IMR-90 (cell line): ENCODE results near the gene PRLR.

ENCODE experiments used
- BHLHE40 ChIP-seq: fragments of 150-350 bp; IDR thresholded peaks from 2 replicates; pipeline ENCODE4 v1.6.1; 2016; ENCODE audit warnings: mild to moderate bottlenecking, low read depth, low read length
- CEBPB ChIP-seq: IDR thresholded peaks from 2 replicates; pipeline ENCODE4 v1.6.1; 2012; ENCODE audit warnings: low read depth, low read length, improper control_type of control experiment
- CTCF ChIP-seq: conservative IDR thresholded peaks from 2 replicates; pipeline ENCODE4 v1.5.1; 2012; ENCODE audit warnings: mild to moderate bottlenecking, low read depth, low read length, improper control_type of control experiment
- ELK1 ChIP-seq: fragments of 150-350 bp; IDR thresholded peaks from 2 replicates; pipeline ENCODE4 v1.6.1; 2016; ENCODE audit warnings: low read depth, mild to moderate bottlenecking, low read length, moderate library complexity, borderline replicate concordance
- FOS ChIP-seq: fragments of 150-350 bp; IDR thresholded peaks from 2 replicates; pipeline ENCODE4 v1.6.1; 2016; ENCODE audit warnings: low read depth, low read length
- MXI1 ChIP-seq: IDR thresholded peaks from 2 replicates; pipeline ENCODE4 v1.6.1; 2012; ENCODE audit warnings: low read depth, mild to moderate bottlenecking, low read length, moderate library complexity, borderline replicate concordance
- POLR2A ChIP-seq: IDR thresholded peaks from 2 replicates; pipeline ENCODE4 v1.6.1; 2012; ENCODE audit warnings: mild to moderate bottlenecking, low read depth, low read length
- RAD21 ChIP-seq: IDR thresholded peaks from 2 replicates; pipeline ENCODE4 v1.6.1; 2012; ENCODE audit warnings: low read length, improper control_type of control experiment
- RFX5 ChIP-seq: IDR thresholded peaks from 2 replicates; pipeline ENCODE4 v1.8.0; 2012; ENCODE audit warnings: low read depth, mild to moderate bottlenecking, low read length, moderate library complexity
- SMC3 ChIP-seq: fragments of 150-350 bp; IDR thresholded peaks from 2 replicates; pipeline ENCODE4 v1.6.1; 2016; ENCODE audit warnings: low read depth, mild to moderate bottlenecking, antibody characterized with exemption, low read length, moderate library complexity
- USF2 ChIP-seq: fragments of 150-350 bp; IDR thresholded peaks from 2 replicates; pipeline ENCODE4 v1.6.1; 2017; ENCODE audit warnings: mild to moderate bottlenecking, antibody characterized with exemption, low read length, low read depth

GRCh38 chr5:35004771-35005170 is 225.5 kb downstream of the PRLR start:
- TF ChIP-seq BHLHE40 (no peak), ELK1 (no peak), CTCF (no peak), POLR2A (no peak), USF2 (no peak), RAD21 (no peak), RFX5 (no peak), SMC3 (no peak), CEBPB (no peak), FOS (no peak), MXI1 (no peak)
